PC-9 (cell line): ENCODE measurements around the gene STK10. TPM values are rescaled to one million over a fixed set of nuclear protein-coding genes. Genes with fewer than 3 reads are reported as not detected.

Experiments
- BruUV-seq: library from RNA; stranded (reverse); fragments of 400-500 nt; replicated peaks from 2 replicates; lab custom pipeline; 2021; lab: Mats Ljungman, UMichigan
- CTCF ChIA-PET: fragments of 300-600 bp; sonication (Branson Sonifier 250); formaldehyde crosslinking; loops from one replicate; lab custom pipeline; 2022; ENCODE audit warnings: antibody characterized with exemption; lab: Charles Lee
- POLR2A ChIA-PET: fragments of 300-600 bp; sonication (Branson Sonifier 250); formaldehyde crosslinking; loops from one replicate; lab custom pipeline; 2022; ENCODE audit warnings: antibody characterized with exemption; ENCODE audit not compliant: unreplicated experiment; lab: Charles Lee
- DNase-seq, 2 experiments: peaks; one replicate each; pipeline versions ENCODE4 v3.0.0 to v3.0.0-alpha.2; 2015 to 2022; ENCODE audit warnings: mixed read lengths in 1 of 2
- H2AFZ ChIP-seq: fragments of 200-600 bp; sonication (generic); 2 replicates; pipeline ENCODE4 v1.8.1; 2017; ENCODE audit warnings: antibody characterized with exemption
- H3F3A ChIP-seq: fragments of 200-600 bp; sonication (generic); 2 replicates; pipeline ENCODE4 v1.8.1; 2017; ENCODE audit warnings: antibody characterized with exemption, mild to moderate bottlenecking, low read depth; ENCODE audit not compliant: insufficient read depth
- H3K27ac ChIP-seq: fragments of 200-600 bp; sonication (generic); 2 replicates; pipeline ENCODE4 v1.6.1; 2016; ENCODE audit warnings: mixed run types
- H3K27me3 ChIP-seq: fragments of 200-600 bp; sonication (generic); 2 replicates; pipeline ENCODE4 v1.6.1; 2016; ENCODE audit warnings: low read depth, mixed run types; ENCODE audit not compliant: insufficient read depth
- H3K36me3 ChIP-seq: fragments of 200-600 bp; sonication (generic); 2 replicates; pipeline ENCODE4 v1.6.1; 2016; ENCODE audit warnings: low read depth, mixed run types
- H3K4me1 ChIP-seq: fragments of 200-600 bp; sonication (generic); replicated peaks from 2 replicates; pipeline ENCODE4 v1.6.1; 2016; ENCODE audit warnings: mixed run types; ENCODE audit not compliant: insufficient read depth
- H3K4me2 ChIP-seq: fragments of 200-600 bp; sonication (generic); 2 replicates; pipeline ENCODE4 v1.6.1; 2017; ENCODE audit warnings: mixed run types
- H3K4me3 ChIP-seq: fragments of 200-600 bp; sonication (generic); 2 replicates; pipeline ENCODE4 v1.6.1; 2016; ENCODE audit warnings: mixed run types
- H3K79me2 ChIP-seq: fragments of 200-600 bp; sonication (generic); 2 replicates; pipeline ENCODE4 v1.6.1; 2017; ENCODE audit warnings: low read depth, mixed run types
- H3K9me2 ChIP-seq: fragments of 200-600 bp; sonication (generic); 2 replicates; pipeline ENCODE4 v1.8.1; 2017; ENCODE audit warnings: mild to moderate bottlenecking; ENCODE audit not compliant: insufficient read depth
- H3K9me3 ChIP-seq: fragments of 200-600 bp; sonication (generic); 2 replicates; pipeline ENCODE4 v1.8.1; 2016; ENCODE audit warnings: low read depth; ENCODE audit not compliant: insufficient read depth
- H4K20me1 ChIP-seq: fragments of 200-600 bp; sonication (generic); 2 replicates; pipeline ENCODE4 v1.8.1; 2017; ENCODE audit not compliant: insufficient read depth
- CTCF ChIP-seq: fragments of 200-600 bp; sonication (generic); conservative IDR thresholded peaks from 2 replicates; pipeline ENCODE4 v1.6.1; 2017; ENCODE audit warnings: mixed run types, antibody characterized with exemption, mild to moderate bottlenecking, moderate library complexity
- EZH2 ChIP-seq: fragments of 200-600 bp; sonication (generic); IDR thresholded peaks from 2 replicates; pipeline ENCODE4 v1.8.0; 2017; ENCODE audit warnings: antibody characterized with exemption, low read depth
- intact Hi-C: fragments of 100-400 bp; cut with micrococcal nuclease; formaldehyde crosslinking; loops from one replicate; pipeline ENCODE4 v1.10.0; 2022; ENCODE audit not compliant: unreplicated experiment
- total RNA-seq: library from RNA; stranded (reverse); gene quantifications from 2 replicates; pipeline ENCODE4 v1.2.3, GENCODE V29; 2021

Gene STK10
- total RNA-seq, 1 experiment from 2014 or later, result 31.5 TPM

GRCh38 chr5:172096207-172096940 lies 91.7 kb downstream of the STK10 start:
- H3K4me1 ChIP-seq, result no peaks in the 10 kb centered on the region
- H3K36me3 ChIP-seq, result no peaks in the 10 kb centered on the region
- no peaks in the 10 kb centered on the region for H3K9me2 ChIP-seq
- no TSS peak for BruUV-seq
- H2AFZ ChIP-seq, result no peak overlapping the region
- ChIA-PET POLR2A (no interaction called here), CTCF (no interaction called here)
- no peak overlapping the region for H3K4me3 ChIP-seq
- no peaks in the 10 kb centered on the region for H3K27me3 ChIP-seq
- H4K20me1 ChIP-seq, result no peaks in the 10 kb centered on the region
- TF ChIP-seq CTCF (no peak), EZH2 (no peak)
- no peak for DNase-seq
- H3K4me2 ChIP-seq, result no peak overlapping the region
- H3F3A ChIP-seq, result no peaks in the 10 kb centered on the region
- no peaks in the 10 kb centered on the region for H3K79me2 ChIP-seq
- H3K27ac ChIP-seq, result no peak overlapping the region
- intact Hi-C loops, result no loop called here
- no peaks in the 10 kb centered on the region for H3K9me3 ChIP-seq

DNA sequence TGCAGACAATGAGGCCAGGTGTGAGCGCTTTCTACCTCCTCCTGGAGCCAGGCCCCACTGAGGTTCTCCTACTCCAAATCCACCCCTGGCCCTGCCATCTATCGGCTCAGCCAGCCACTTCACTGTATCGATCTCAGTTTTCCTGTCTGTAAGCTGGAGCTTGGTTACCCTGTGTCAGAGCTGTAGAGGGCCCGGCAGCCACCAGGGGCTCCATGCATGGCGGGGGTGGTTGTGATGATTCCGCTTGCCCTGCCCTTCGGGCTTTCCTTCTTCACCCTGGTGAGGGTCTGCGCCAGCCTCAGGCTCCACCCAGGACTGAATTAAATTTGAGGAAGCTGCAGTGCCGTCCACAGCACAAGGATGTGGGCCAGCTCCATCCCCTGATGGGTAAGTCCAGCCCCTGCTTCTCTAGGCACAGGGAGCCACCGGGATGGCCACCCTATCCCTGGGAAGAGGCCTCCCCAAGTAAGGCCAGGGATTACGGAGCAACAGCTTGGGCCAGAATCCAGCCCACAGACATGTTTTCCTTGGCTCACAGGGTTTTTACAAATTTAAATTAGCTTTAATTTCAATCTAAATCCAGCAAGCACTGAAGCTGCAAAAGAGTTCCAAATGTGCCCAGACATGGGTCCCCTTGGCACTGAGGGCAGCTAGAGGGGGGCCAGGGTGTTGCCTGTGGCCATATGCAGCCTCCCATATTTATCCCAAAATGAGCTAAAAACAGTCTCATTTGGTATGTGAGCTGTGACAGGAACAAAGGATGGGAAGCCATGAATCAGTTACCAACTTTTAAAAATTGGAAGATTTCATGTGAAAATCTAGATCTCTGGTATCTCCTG lies 92.4 kb downstream of the STK10 start:
- H3K36me3 ChIP-seq, result no peaks in the 10 kb centered on the region
- H3K4me1 ChIP-seq, result no peaks in the 10 kb centered on the region
- POLR2A ChIA-PET, result no interaction called here
- no peaks in the 10 kb centered on the region for H3F3A ChIP-seq
- no peaks in the 10 kb centered on the region for H3K9me3 ChIP-seq
- H3K9me2 ChIP-seq, result no peaks in the 10 kb centered on the region
- no peak overlapping the region for H3K4me2 ChIP-seq
- H3K4me3 ChIP-seq, result no peak overlapping the region
- H3K79me2 ChIP-seq, result no peaks in the 10 kb centered on the region
- no peaks in the 10 kb centered on the region for H4K20me1 ChIP-seq
- CTCF ChIA-PET, result no interaction called here
- no peak for TF ChIP-seq CTCF
- no peak for TF ChIP-seq EZH2
- no peak for DNase-seq
- H3K27me3 ChIP-seq, result no peaks in the 10 kb centered on the region
- no peak overlapping the region for H2AFZ ChIP-seq
- no TSS peak for BruUV-seq
- intact Hi-C loops, result no loop called here
- H3K27ac ChIP-seq, result no peak overlapping the region

- Histone ChIP-seq H4K20me1 (no peaks in the 10 kb centered on the region), H3F3A (no peaks in the 10 kb centered on the region), H3K27me3 (no peaks in the 10 kb centered on the region), H3K79me2 (no peaks in the 10 kb centered on the region), H3K9me2 (no peaks in the 10 kb centered on the region), H2AFZ (no peak overlapping the region), H3K4me3 (no peak overlapping the region), H3K36me3 (no peaks in the 10 kb centered on the region), H3K4me1 (no peaks in the 10 kb centered on the region), H3K4me2 (no peak overlapping the region), H3K27ac (no peak overlapping the region), H3K9me3 (no peaks in the 10 kb centered on the region)
- TF ChIP-seq CTCF, result no peak
- no peak for TF ChIP-seq EZH2
- no TSS peak for BruUV-seq
- POLR2A ChIA-PET, result no interaction called here
- DNase-seq, result no peak
- intact Hi-C loops, result no loop called here
- CTCF ChIA-PET, result no interaction called here
These were observed 94.1 kb downstream of the STK10 start for GRCh38 chr5:172093965-172094364.
